H9 (cell line): ENCODE measurements around the gene CCDC187. TPM values are rescaled to one million over a fixed set of nuclear protein-coding genes. Genes with fewer than 3 reads are reported as not detected.

ENCODE experiments used
- DNase-seq: peaks from one replicate; pipeline ENCODE4 v3.0.0-alpha.2; 2017
- H2AFZ ChIP-seq: one replicate; pipeline ENCODE4 v1.6.1; 2013; ENCODE audit warnings: mild to moderate bottlenecking, low read length, control low read depth, moderate library complexity
- H2AK5ac ChIP-seq: 2 replicates; pipeline ENCODE4 v1.6.1; 2013; ENCODE audit warnings: low read length, control low read depth, mixed read lengths; ENCODE audit not compliant: insufficient read length
- H2BK120ac ChIP-seq: one replicate; pipeline ENCODE4 v1.6.1; 2013; ENCODE audit warnings: low read depth, mild to moderate bottlenecking, low read length, control low read depth, inconsistent platforms; ENCODE audit not compliant: poor library complexity, severe bottlenecking
- H2BK12ac ChIP-seq: 2 replicates; pipeline ENCODE4 v1.6.1; 2013; ENCODE audit warnings: low read length, control low read depth, mixed read lengths, low read depth; ENCODE audit not compliant: insufficient read length
- H2BK15ac ChIP-seq: 2 replicates; pipeline ENCODE4 v1.6.1; 2013; ENCODE audit warnings: low read depth, low read length, control low read depth
- H2BK20ac ChIP-seq: one replicate; pipeline ENCODE4 v1.6.1; 2013; ENCODE audit warnings: low read depth, mild to moderate bottlenecking, low read length, control low read depth, inconsistent platforms; ENCODE audit not compliant: poor library complexity, severe bottlenecking
- H2BK5ac ChIP-seq: 2 replicates; pipeline ENCODE4 v1.6.1; 2013; ENCODE audit warnings: low read length, control low read depth, mixed read lengths; ENCODE audit not compliant: insufficient read length
- H3K14ac ChIP-seq: 2 replicates; pipeline ENCODE4 v1.6.1; 2013; ENCODE audit warnings: low read length, control low read depth; ENCODE audit not compliant: insufficient read depth
- H3K18ac ChIP-seq: 2 replicates; pipeline ENCODE4 v1.6.1; 2013; ENCODE audit warnings: low read depth, mild to moderate bottlenecking, mixed read lengths, low read length, control low read depth; ENCODE audit not compliant: insufficient read length
- H3K23ac ChIP-seq: 2 replicates; pipeline ENCODE4 v1.6.1; 2013; ENCODE audit warnings: low read length, control low read depth, mixed read lengths, low read depth; ENCODE audit not compliant: insufficient read length
- H3K23me2 ChIP-seq: 2 replicates; pipeline ENCODE4 v1.6.1; 2013; ENCODE audit warnings: low read depth, mild to moderate bottlenecking, mixed read lengths, low read length, control low read depth; ENCODE audit not compliant: insufficient read length, poor library complexity, severe bottlenecking
- H3K27ac ChIP-seq: 2 replicates; pipeline ENCODE4 v1.5.1; 2013; ENCODE audit warnings: low read length, control low read depth, mixed read lengths, low read depth; ENCODE audit not compliant: insufficient read length
- H3K27me3 ChIP-seq: 2 replicates; pipeline ENCODE4 v1.6.1; 2013; ENCODE audit warnings: low read length, control low read depth, inconsistent platforms; ENCODE audit not compliant: insufficient read depth
- H3K4ac ChIP-seq: 2 replicates; pipeline ENCODE4 v1.6.1; 2013; ENCODE audit warnings: low read depth, mild to moderate bottlenecking, control low read depth, inconsistent platforms, low read length, moderate library complexity
- H3K4me1 ChIP-seq: 2 replicates; pipeline ENCODE4 v1.6.1; 2013; ENCODE audit warnings: low read length, control low read depth, inconsistent platforms; ENCODE audit not compliant: insufficient read depth
- H3K4me2 ChIP-seq: 2 replicates; pipeline ENCODE4 v1.6.1; 2013; ENCODE audit warnings: low read length, control low read depth, mixed read lengths; ENCODE audit not compliant: insufficient read length, insufficient read depth
- H3K56ac ChIP-seq: 2 replicates; pipeline ENCODE4 v1.6.1; 2013; ENCODE audit warnings: low read depth, mild to moderate bottlenecking, mixed read lengths, low read length, control low read depth; ENCODE audit not compliant: insufficient read length
- H3K79me1 ChIP-seq: 2 replicates; pipeline ENCODE4 v1.6.1; 2013; ENCODE audit warnings: low read depth, mild to moderate bottlenecking, moderate library complexity, low read length, control low read depth, inconsistent platforms; ENCODE audit not compliant: insufficient read depth, poor library complexity, severe bottlenecking
- H3K79me2 ChIP-seq: 2 replicates; pipeline ENCODE4 v1.6.1; 2013; ENCODE audit warnings: low read length, control low read depth, inconsistent platforms; ENCODE audit not compliant: insufficient read depth
- H3K9ac ChIP-seq: 2 replicates; pipeline ENCODE4 v1.6.1; 2013; ENCODE audit warnings: low read length, control low read depth, mixed read lengths; ENCODE audit not compliant: insufficient read length; ENCODE audit errors: extremely low read depth
- H3K9me3 ChIP-seq: one replicate; pipeline ENCODE4 v1.6.1; 2013; ENCODE audit warnings: low read depth, low read length, inconsistent platforms; ENCODE audit not compliant: control insufficient read depth
- H3T11ph ChIP-seq: one replicate; pipeline ENCODE4 v1.6.1; 2013; ENCODE audit warnings: mild to moderate bottlenecking, low read length, control low read depth, inconsistent platforms
- H4K20me1 ChIP-seq: one replicate; pipeline ENCODE4 v1.6.1; 2013; ENCODE audit not compliant: control insufficient read depth, insufficient read length, insufficient read depth
- H4K5ac ChIP-seq: 2 replicates; pipeline ENCODE4 v1.6.1; 2013; ENCODE audit warnings: low read depth, mild to moderate bottlenecking, mixed read lengths, low read length, control low read depth; ENCODE audit not compliant: insufficient read length
- H4K8ac ChIP-seq: replicated peaks from 2 replicates; pipeline ENCODE4 v1.6.1; 2013; ENCODE audit warnings: low read length, control low read depth, mixed read lengths, low read depth; ENCODE audit not compliant: insufficient read length
- H4K91ac ChIP-seq: 2 replicates; pipeline ENCODE4 v1.6.1; 2013; ENCODE audit warnings: low read depth, mild to moderate bottlenecking, moderate library complexity, mixed read lengths, low read length, control low read depth; ENCODE audit not compliant: insufficient read length
- H3K27ac Mint-ChIP-seq, 3 experiments: 2 replicates in 2 of 3; 3 replicates in 1 of 3; pipeline ENCODE4 v1.8.0; 2020 to 2021; ENCODE audit warnings: mixed read lengths in 3 of 3, mild to moderate bottlenecking in 1 of 3, moderate library complexity in 1 of 3
- H3K27me3 Mint-ChIP-seq: 2 replicates; pipeline ENCODE4 v1.8.0; 2021; ENCODE audit warnings: low read depth, mild to moderate bottlenecking, moderate library complexity, mixed read lengths
- H3K36me3 Mint-ChIP-seq, 3 experiments: 2 replicates in 2 of 3; 3 replicates in 1 of 3; pipeline ENCODE4 v1.8.0; 2020 to 2021; ENCODE audit warnings: low read depth in 3 of 3, mixed read lengths in 3 of 3; ENCODE audit not compliant: insufficient read depth in 1 of 3
- H3K4me1 Mint-ChIP-seq, 2 experiments: 2 replicates each; pipeline ENCODE4 v1.8.0; 2020; ENCODE audit warnings: mixed read lengths in 2 of 2
- H3K4me3 Mint-ChIP-seq, 2 experiments: 2 replicates in 1 of 2; 3 replicates in 1 of 2; pipeline ENCODE4 v1.8.0; 2020 to 2021; ENCODE audit warnings: mild to moderate bottlenecking in 2 of 2, mixed read lengths in 2 of 2, moderate library complexity in 1 of 2
- H3K9me3 Mint-ChIP-seq, 2 experiments: 2 replicates in 1 of 2; 3 replicates in 1 of 2; pipeline ENCODE4 v1.8.0; 2020; ENCODE audit warnings: mild to moderate bottlenecking in 2 of 2, mixed read lengths in 2 of 2, moderate library complexity in 1 of 2
- CTCF ChIP-seq: fragments of 200-600 bp; sonication (generic); conservative IDR thresholded peaks from 3 replicates; pipeline ENCODE4 v1.8.0; 2021; ENCODE audit warnings: antibody characterized with exemption, mild to moderate bottlenecking
- WGBS: extraction: QIAGEN DNeasy Blood & Tissue Kit; methylation state at CpG from one replicate; pipeline ENCODE4 v1.1.7; 2013; ENCODE audit warnings: missing lambda C conversion rate, low lambda C conversion rate, mixed read lengths; ENCODE audit not compliant: insufficient read length; ENCODE audit errors: extremely low coverage; 5-methylcytosine and 5-hydroxymethylcytosine counted together
- total RNA-seq: library from RNA; stranded (reverse); gene quantifications from 2 replicates; pipeline ENCODE4 v1.2.1, GENCODE V29; 2021

The CCDC187 gene
- total RNA-seq, 1 experiment from 2014 or later: 0.07 TPM

- TF ChIP-seq CTCF: no peak
- Histone ChIP-seq H3K4me1 (no peaks in the 10 kb centered on the region), H3K56ac (no peak overlapping the region), H4K8ac (no peak overlapping the region), H3K14ac (no peak overlapping the region), H3K23ac (no peak overlapping the region), H2BK20ac (no peak overlapping the region), H3K27me3 (peaks cover 29% of the 10 kb centered on the region), H4K91ac (no peak overlapping the region), H2BK15ac (no peak overlapping the region), H2AFZ (no peak overlapping the region), H3K23me2 (no peaks in the 10 kb centered on the region), H2BK5ac (no peak overlapping the region), H4K5ac (no peak overlapping the region), H3K9me3 (no peaks in the 10 kb centered on the region), H3K79me1 (no peaks in the 10 kb centered on the region), H2BK12ac (no peak overlapping the region), H3K18ac (no peak overlapping the region), H3K4me2 (no peak overlapping the region), H3K4ac (no peak overlapping the region), H2BK120ac (no peak overlapping the region), H2AK5ac (no peak overlapping the region), H4K20me1 (no peaks in the 10 kb centered on the region), H3K27ac (no peak overlapping the region), H3T11ph (no peak overlapping the region), H3K9ac (no peak overlapping the region), H3K79me2 (no peaks in the 10 kb centered on the region)
- peaks cover 0 to 9% of the 10 kb centered on the region in 2 experiments; a peak in 1 of 4 replicates for H3K4me1 Mint-ChIP-seq
- peaks cover 7 to 24% (median 17%) of the 10 kb centered on the region in 3 experiments; a peak in 6 of 7 replicates for H3K36me3 Mint-ChIP-seq
- no peak overlapping the region for H3K4me3 Mint-ChIP-seq
- H3K9me3 Mint-ChIP-seq: no peaks in the 10 kb centered on the region
- peaks cover 46% of the 10 kb centered on the region for H3K27me3 Mint-ChIP-seq
- DNase-seq: no peak
- no peak overlapping the region for H3K27ac Mint-ChIP-seq
- WGBS: no CpG with 5 or more reads among the region's 16 CpGs
These were observed 97.2 kb downstream of the CCDC187 start for GRCh38 chr9:136206602-136207275.
